ENCODE data around the gene MRPS25. TPM values are rescaled to one million over a fixed set of nuclear protein-coding genes. Genes with fewer than 3 reads are reported as not detected.

MRPS25 gene
- total RNA-seq, 1 experiment from 2014 or later = 53.2 TPM

GRCh38 chr3:15014606-15015328 lies 50.3 kb downstream of the MRPS25 start:
- no peak overlapping the region for H2BK15ac ChIP-seq (ENCODE audit: low read depth, low read length)
- H3K27ac Mint-ChIP-seq = no peak overlapping the region
- no peaks in the 10 kb centered on the region for H3K27me3 ChIP-seq (ENCODE audit: insufficient read depth, low read length)
- H3K9me3 Mint-ChIP-seq = no peaks in the 10 kb centered on the region
- TF ChIP-seq CTCF (conservative IDR thresholded peaks at IDR 0.05) = no peak
- H3K79me2 ChIP-seq (ENCODE audit: insufficient read depth, low read length) = no peaks in the 10 kb centered on the region
- DNase-seq = no peak
- H4K5ac ChIP-seq (ENCODE audit: insufficient read length, low read depth, low read length) = no peak overlapping the region
- no peak overlapping the region for H3K56ac ChIP-seq (ENCODE audit: insufficient read length, low read depth, low read length)
- no peak overlapping the region for H3K4me2 ChIP-seq (ENCODE audit: insufficient read depth, insufficient read length, low read length)
- no peak overlapping the region for H3K27ac ChIP-seq (ENCODE audit: insufficient read length, low read depth, low read length)
- no peak overlapping the region for H4K91ac ChIP-seq (ENCODE audit: insufficient read length, low read depth, low read length)
- H3K4ac ChIP-seq (ENCODE audit: low read depth, low read length) = no peak overlapping the region
- H3K9ac ChIP-seq (ENCODE audit: extremely low read depth, insufficient read length, low read length) = no peak overlapping the region
- no peak overlapping the region for H3K23ac ChIP-seq (ENCODE audit: insufficient read length, low read depth, low read length)
- no peak overlapping the region for H3K4me3 Mint-ChIP-seq
- H3K36me3 Mint-ChIP-seq (ENCODE audit: insufficient read depth in 1 of 3, low read depth in 3 of 3) = peaks cover 34 to 74% (median 67%) of the 10 kb centered on the region in 3 experiments
- H2AFZ ChIP-seq (ENCODE audit: low read length) = no peak overlapping the region
- no peaks in the 10 kb centered on the region for H3K9me3 ChIP-seq (ENCODE audit: control insufficient read depth, low read depth, low read length)
- no peak overlapping the region for H2BK120ac ChIP-seq (ENCODE audit: low read depth, low read length, poor library complexity, severe bottlenecking)
- H2BK20ac ChIP-seq (ENCODE audit: low read depth, low read length, poor library complexity, severe bottlenecking) = no peak overlapping the region
- H3K14ac ChIP-seq (ENCODE audit: insufficient read depth, low read length) = no peak overlapping the region
- H3K27me3 Mint-ChIP-seq (ENCODE audit: low read depth) = no peaks in the 10 kb centered on the region
- H3T11ph ChIP-seq (ENCODE audit: low read length) = no peak overlapping the region
- no CpG with 5 or more reads among the region's 3 CpGs for WGBS (ENCODE audit: extremely low coverage, insufficient read length, low lambda C conversion rate)
- no peaks in the 10 kb centered on the region for H4K20me1 ChIP-seq (ENCODE audit: control insufficient read depth, insufficient read depth, insufficient read length)
- H2BK5ac ChIP-seq (ENCODE audit: insufficient read length, low read length) = no peak overlapping the region
- no peak overlapping the region for H3K18ac ChIP-seq (ENCODE audit: insufficient read length, low read depth, low read length)
- H3K4me1 Mint-ChIP-seq = no peaks in the 10 kb centered on the region
- H2AK5ac ChIP-seq (ENCODE audit: insufficient read length, low read length) = no peak overlapping the region
- H3K4me1 ChIP-seq (ENCODE audit: insufficient read depth, low read length) = no peaks in the 10 kb centered on the region
- H3K79me1 ChIP-seq (ENCODE audit: insufficient read depth, low read depth, low read length, poor library complexity, severe bottlenecking) = no peaks in the 10 kb centered on the region
- H4K8ac ChIP-seq (replicated peaks; ENCODE audit: insufficient read length, low read depth, low read length) = no peak overlapping the region
- H2BK12ac ChIP-seq (ENCODE audit: insufficient read length, low read depth, low read length) = no peak overlapping the region
- no peaks in the 10 kb centered on the region for H3K23me2 ChIP-seq (ENCODE audit: insufficient read length, low read depth, low read length, poor library complexity, severe bottlenecking)

All from H9 (cell line).